ENCODE measurements around the gene GPR17. TPM values are rescaled to one million over a fixed set of nuclear protein-coding genes. Genes with fewer than 3 reads are reported as not detected.

Gene GPR17
- total and polyA plus RNA-seq, 2 experiments from 2014 or later = 0.39 TPM; not detected in 1

GRCh38 chr2:127645026-127645394, 943 bp upstream of the GPR17 start:
- H3K27me3 ChIP-seq = no peaks in the 10 kb centered on the region
- H3K9me2 ChIP-seq (replicated peaks; ENCODE audit: insufficient read depth) = no peaks in the 10 kb centered on the region
- H3K9me3 ChIP-seq (ENCODE audit: low read depth) = no peaks in the 10 kb centered on the region
- H3K36me3 ChIP-seq (replicated peaks; ENCODE audit: insufficient read depth, low read depth) = no peaks in the 10 kb centered on the region
- H3K79me2 ChIP-seq = no peaks in the 10 kb centered on the region
- no peak overlapping the region for H3K4me3 ChIP-seq
- H3K27ac ChIP-seq = no peak overlapping the region
- no peak overlapping the region for H2AFZ ChIP-seq
- H3K4me2 ChIP-seq = peak overlapping the region; percentile 33
- TF ChIP-seq EZH2phosphoT487 (IDR thresholded peaks at IDR 0.05; ENCODE audit: low read depth, severe bottlenecking, unreplicated experiment) = no peak
- TF ChIP-seq CTCF (IDR thresholded peaks at IDR 0.05; ENCODE audit: poor library complexity) = no peak
- no peak for TF ChIP-seq EZH2 (IDR thresholded peaks at IDR 0.05; ENCODE audit: borderline replicate concordance)
- no peak for DNase-seq (ENCODE audit: low spot score)
- no peaks in the 10 kb centered on the region for H3K4me1 ChIP-seq (ENCODE audit: insufficient read depth)
- H4K20me1 ChIP-seq (ENCODE audit: insufficient read depth, poor library complexity, severe bottlenecking) = no peaks in the 10 kb centered on the region
- WGBS (ENCODE audit: low lambda C conversion rate, missing lambda C conversion rate) = 76% methylated on average over 1 of the region's 1 CpG

GRCh38 chr2:127646487-127647241, 711 bp downstream of the GPR17 start:
- Histone ChIP-seq H3K36me3 (replicated peaks; ENCODE audit: insufficient read depth, low read depth) (no peaks in the 10 kb centered on the region), H3K27ac (no peak overlapping the region), H3K9me2 (replicated peaks; ENCODE audit: insufficient read depth) (no peaks in the 10 kb centered on the region), H3K4me2 (no peak overlapping the region), H3K79me2 (no peaks in the 10 kb centered on the region), H4K20me1 (ENCODE audit: insufficient read depth, poor library complexity, severe bottlenecking) (no peaks in the 10 kb centered on the region), H2AFZ (no peak overlapping the region), H3K27me3 (no peaks in the 10 kb centered on the region), H3K4me1 (ENCODE audit: insufficient read depth) (no peaks in the 10 kb centered on the region), H3K4me3 (no peak overlapping the region), H3K9me3 (ENCODE audit: low read depth) (no peaks in the 10 kb centered on the region)
- WGBS (ENCODE audit: low lambda C conversion rate, missing lambda C conversion rate) = 90% methylated on average over 24 of the region's 24 CpGs
- TF ChIP-seq CTCF (IDR thresholded peaks at IDR 0.05; ENCODE audit: poor library complexity) = no peak
- no peak for TF ChIP-seq EZH2phosphoT487 (IDR thresholded peaks at IDR 0.05; ENCODE audit: low read depth, severe bottlenecking, unreplicated experiment)
- no peak for TF ChIP-seq EZH2 (IDR thresholded peaks at IDR 0.05; ENCODE audit: borderline replicate concordance)
- DNase-seq (ENCODE audit: low spot score) = no peak

- no peaks in the 10 kb centered on the region for H3K4me1 ChIP-seq (ENCODE audit: insufficient read depth)
- no peaks in the 10 kb centered on the region for H3K9me2 ChIP-seq (replicated peaks; ENCODE audit: insufficient read depth)
- no peak overlapping the region for H3K27ac ChIP-seq
- H3K4me2 ChIP-seq = no peak overlapping the region
- no peaks in the 10 kb centered on the region for H3K36me3 ChIP-seq (replicated peaks; ENCODE audit: insufficient read depth, low read depth)
- DNase-seq (ENCODE audit: low spot score) = no peak
- no peaks in the 10 kb centered on the region for H3K79me2 ChIP-seq
- H3K27me3 ChIP-seq = no peaks in the 10 kb centered on the region
- H4K20me1 ChIP-seq (ENCODE audit: insufficient read depth, poor library complexity, severe bottlenecking) = no peaks in the 10 kb centered on the region
- H2AFZ ChIP-seq = no peak overlapping the region
- TF ChIP-seq EZH2phosphoT487 (IDR thresholded peaks at IDR 0.05; ENCODE audit: low read depth, severe bottlenecking, unreplicated experiment) = no peak
- TF ChIP-seq CTCF (IDR thresholded peaks at IDR 0.05; ENCODE audit: poor library complexity) = no peak
- no peak for TF ChIP-seq EZH2 (IDR thresholded peaks at IDR 0.05; ENCODE audit: borderline replicate concordance)
- no peak overlapping the region for H3K4me3 ChIP-seq
- H3K9me3 ChIP-seq (ENCODE audit: low read depth) = no peaks in the 10 kb centered on the region
- 77% methylated on average over 16 of the region's 16 CpGs for WGBS (ENCODE audit: low lambda C conversion rate, missing lambda C conversion rate)
Measured at GRCh38 chr2:127647242-127648190, 1.6 kb downstream of the GPR17 start.
